GM21526 (cell line): ENCODE measurements around the gene SYT9.

Experiments used
- ATAC-seq: cut with Tn5 transposase; IDR thresholded peaks from one replicate; pipeline ENCODE4 v1.9.1; 2021; ENCODE audit warnings: moderate library complexity; ENCODE audit not compliant: unreplicated experiment, low FRiP score

SYT9 gene

GRCh38 chr11:7251836-7252682 lies at the start of gene SYT9:
Gene SYT9 (plus strand): TSS chr11:7251904. CDS start chr11:7252187, 283 bp downstream.
- peak; percentile 94 for ATAC-seq

GRCh38 chr11:7202412-7202811 lies 49.3 kb upstream of the SYT9 start:
- no peak for ATAC-seq

- ATAC-seq: no peak
Measured at GRCh38 chr11:7204778-7205177, 46.9 kb upstream of the SYT9 start.

GRCh38 chr11:7208391-7208790 lies 43.3 kb upstream of the SYT9 start:
- ATAC-seq: no peak

DNA sequence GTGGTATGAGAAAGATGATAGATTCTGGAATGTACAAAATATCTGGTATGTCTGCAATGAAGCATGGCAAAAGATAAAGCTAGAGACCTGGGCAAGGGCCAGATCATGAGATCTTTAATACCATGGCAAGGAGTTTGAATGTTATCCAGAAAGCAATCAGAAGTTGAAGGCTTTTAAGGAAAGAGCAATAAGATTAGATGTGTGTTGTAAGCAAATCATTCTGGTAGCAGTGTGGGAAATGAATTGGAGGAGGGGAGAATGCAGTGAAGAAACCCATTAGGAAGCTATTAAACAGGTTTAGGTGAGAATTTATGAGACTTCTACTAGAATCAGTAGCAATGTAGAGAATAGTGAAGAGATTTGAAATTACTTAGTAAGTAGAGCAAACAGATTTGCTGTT lies 32.2 kb upstream of the SYT9 start:
- no peak for ATAC-seq

DNA sequence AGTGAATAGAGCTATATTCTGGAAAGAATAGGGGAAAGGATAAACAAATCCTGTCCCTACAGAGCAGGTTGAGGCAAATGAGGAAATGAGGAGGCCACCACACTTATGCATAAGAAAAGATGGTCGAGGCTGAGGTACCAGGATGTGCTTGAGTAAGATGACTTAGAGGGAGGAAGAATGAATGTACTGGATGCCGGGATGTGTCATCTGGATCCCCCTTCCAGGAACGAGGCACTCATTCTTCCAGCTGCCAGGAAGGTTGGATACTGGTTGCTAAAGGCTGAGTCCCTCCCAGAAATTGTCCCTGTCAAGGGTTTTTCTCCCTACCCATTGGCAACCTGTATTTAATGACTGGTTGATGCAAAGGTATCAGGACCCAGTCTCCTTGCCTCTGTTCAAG lies 31.1 kb upstream of the SYT9 start:
- ATAC-seq: no peak

DNA sequence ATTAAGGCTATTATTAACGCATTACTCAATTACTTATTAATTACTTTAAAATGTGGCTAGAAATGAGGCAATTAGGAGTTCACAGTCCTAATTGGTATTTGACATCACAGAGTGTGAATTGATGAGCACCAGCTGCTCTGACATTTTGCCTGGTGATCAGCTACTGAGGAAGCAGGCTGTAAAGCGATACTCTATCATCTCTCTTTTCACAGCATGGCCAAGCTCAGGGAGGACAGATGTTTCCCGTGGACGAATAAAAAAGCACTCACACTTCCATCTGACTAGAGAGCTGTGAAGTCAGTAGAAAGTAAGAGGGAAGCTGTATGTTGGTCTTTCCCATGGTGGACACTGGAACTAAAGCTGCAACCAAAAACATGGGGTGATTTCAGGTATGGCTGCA lies 29.1 kb upstream of the SYT9 start:
- ATAC-seq: no peak

GRCh38 chr11:7239877-7240276 lies 11.8 kb upstream of the SYT9 start:
- ATAC-seq: no peak

DNA sequence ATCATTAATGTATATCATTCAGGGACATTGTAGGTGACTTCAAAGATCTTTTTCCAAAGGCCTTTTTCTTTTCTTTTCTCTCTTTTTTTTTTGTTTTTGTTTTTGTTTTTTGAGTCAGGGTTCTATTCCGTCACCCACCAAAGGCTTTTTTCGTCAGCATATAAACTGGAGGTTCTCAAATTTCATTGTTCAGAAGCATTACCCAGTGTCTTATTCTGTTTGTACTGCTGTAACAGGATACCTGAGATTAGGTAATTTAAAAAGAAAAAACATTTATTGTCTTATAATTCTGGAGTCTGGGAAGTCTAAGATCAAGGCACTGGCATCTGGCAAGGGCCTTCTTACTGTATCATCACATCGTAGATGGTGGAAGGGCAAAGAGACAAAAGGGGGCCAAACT lies 6.4 kb upstream of the SYT9 start:
- ATAC-seq: no peak

- no peak for ATAC-seq
Measured at GRCh38 chr11:7246179-7246578, 5.5 kb upstream of the SYT9 start.

- ATAC-seq: no peak
Measured at GRCh38 chr11:7250166-7250565, 1.5 kb upstream of the SYT9 start.

GRCh38 chr11:7251487-7251835 lies 243 bp upstream of the SYT9 start:
- ATAC-seq: no peak

- no peak for ATAC-seq
Measured at GRCh38 chr11:7252683-7253213, 1.0 kb downstream of the SYT9 start.

- ATAC-seq: no peak
Measured at GRCh38 chr11:7253800-7254199, 2.1 kb downstream of the SYT9 start.

DNA sequence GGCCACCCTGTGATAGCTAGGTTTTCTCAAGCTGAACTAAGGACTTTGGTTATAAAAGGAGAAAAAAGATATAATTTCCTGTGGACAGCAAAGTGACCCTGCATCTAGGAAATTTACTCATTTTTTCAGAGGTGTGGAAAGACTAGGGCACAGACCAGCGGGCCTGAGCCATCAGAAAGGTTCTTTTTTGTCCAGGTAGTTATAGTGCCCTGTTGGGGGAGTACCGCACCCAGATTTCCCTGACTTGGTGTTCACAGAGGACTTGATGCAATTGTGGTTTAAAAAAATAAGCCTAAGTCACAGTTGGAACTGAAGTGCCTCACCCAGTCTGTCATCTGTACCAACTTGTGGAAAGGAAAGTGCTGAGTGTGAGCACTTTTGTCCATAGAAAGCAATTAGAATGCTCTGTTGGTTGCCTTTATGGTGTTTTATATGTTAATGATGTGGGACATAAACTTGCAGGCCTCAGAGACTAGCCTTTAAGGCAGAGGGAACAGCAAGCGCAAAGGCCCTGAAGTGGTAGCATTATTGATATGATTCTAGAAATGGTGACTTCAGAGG lies 3.1 kb downstream of the SYT9 start:
- ATAC-seq: no peak

DNA sequence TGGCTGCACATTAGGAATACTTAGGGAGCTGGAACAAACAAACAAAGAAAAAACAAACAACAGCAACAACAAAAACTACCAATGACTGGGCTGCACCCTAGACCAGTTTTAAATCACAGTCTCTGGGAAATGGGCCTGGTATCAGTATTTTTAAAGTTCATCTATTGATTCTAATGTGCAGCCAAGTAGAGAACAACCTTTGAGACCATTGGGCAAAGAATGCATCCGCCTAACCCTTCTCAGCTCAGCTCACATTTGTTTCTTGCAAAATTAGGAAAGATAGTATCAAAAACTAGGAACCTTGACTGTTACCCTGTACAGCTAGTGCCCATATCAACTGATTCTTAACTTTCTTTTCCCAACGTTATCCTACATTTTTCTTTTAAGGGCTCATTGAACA lies 5.2 kb downstream of the SYT9 start:
- no peak for ATAC-seq

GRCh38 chr11:7257724-7258123 lies 6.0 kb downstream of the SYT9 start:
- no peak for ATAC-seq

- ATAC-seq: no peak
Measured at GRCh38 chr11:7261578-7261977, 9.9 kb downstream of the SYT9 start.

- no peak for ATAC-seq
Measured at GRCh38 chr11:7262672-7263071, 11.0 kb downstream of the SYT9 start.

- ATAC-seq: no peak
Measured at GRCh38 chr11:7263842-7264241, 12.1 kb downstream of the SYT9 start.

- no peak for ATAC-seq
Measured at GRCh38 chr11:7268758-7269157, 17.1 kb downstream of the SYT9 start.

- ATAC-seq: no peak
Measured at GRCh38 chr11:7270233-7270865, 18.6 kb downstream of the SYT9 start.
